Measurements from ENCODE around the gene LRTM2.

Gene LRTM2

DNA sequence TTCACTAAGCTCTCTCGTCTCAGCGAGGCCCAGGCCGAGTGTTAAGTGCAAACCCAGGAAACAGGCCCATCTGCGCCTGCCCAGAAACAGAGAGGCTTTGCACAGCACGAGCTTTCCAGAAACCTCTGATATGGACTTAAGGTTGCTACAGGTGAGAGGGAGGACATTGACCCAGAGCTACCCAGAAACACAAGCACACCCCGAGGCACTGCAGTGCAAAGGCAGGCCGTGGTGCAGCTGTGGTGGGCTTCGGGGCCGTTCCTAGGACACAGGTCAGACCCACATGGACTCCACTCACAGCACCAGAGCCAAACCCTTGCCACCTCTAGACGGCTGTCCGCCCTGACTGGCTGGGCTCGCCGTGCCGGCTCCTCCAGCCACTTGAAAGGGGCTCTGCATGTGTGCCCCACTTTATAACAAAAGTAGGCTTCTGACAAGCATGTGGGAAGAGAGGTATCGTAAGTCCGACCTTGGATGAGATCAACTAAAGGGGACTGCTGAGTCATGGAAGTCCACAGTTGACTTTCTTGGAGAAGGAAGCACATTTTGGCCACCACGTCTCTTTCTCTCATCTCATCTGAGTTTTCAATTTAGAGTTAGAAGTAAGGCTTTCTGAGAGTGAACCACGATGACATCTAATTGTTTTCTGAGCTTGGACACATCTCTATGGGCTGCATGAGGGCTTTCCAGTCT is 59.9 kb downstream of the LRTM2 start:
- no peak for DNase-seq

- DNase-seq, result no peak
Observed at GRCh38 chr12:1880876-1881275, 60.5 kb downstream of the LRTM2 start.

DNA sequence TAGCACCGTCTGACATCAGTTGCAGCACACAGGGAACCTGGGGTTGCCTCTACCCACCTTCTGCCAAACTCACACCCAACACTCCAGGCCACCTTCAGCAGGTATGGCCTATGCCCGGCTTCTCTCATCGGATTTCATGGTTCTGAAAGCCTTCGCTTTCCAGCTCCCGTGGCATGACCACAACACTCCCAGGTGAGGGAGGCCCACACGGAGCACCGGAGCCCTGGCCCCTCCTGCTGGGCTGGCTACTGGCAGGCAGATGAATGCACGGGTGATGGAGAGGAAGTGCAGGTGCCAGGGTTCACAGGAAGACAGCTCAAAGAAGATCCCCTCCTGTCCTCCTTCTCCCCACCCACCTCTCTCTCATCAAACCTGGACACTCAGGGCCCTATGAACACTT is 60.9 kb downstream of the LRTM2 start:
- DNase-seq, result no peak

DNA sequence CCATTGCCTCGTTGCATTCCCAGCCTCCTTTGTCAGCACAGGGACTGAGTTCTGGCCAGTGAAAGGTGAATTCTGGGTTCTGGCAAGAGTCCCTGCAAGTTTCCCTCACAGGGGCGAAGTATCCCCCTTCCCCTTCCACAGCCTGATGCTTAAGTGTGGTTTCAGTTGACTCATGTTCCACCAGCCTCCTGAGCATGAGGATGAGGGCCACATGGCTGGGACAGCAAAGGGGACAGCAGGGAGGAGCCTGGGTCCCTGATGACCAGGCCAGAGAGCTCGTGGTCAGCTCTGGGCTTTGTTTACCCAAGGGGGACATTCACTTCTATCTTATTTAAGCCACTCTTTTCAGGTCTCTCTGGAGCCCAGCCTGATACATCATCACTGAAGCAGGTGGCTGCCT is 61.6 kb downstream of the LRTM2 start:
- DNase-seq, result no peak

DNA sequence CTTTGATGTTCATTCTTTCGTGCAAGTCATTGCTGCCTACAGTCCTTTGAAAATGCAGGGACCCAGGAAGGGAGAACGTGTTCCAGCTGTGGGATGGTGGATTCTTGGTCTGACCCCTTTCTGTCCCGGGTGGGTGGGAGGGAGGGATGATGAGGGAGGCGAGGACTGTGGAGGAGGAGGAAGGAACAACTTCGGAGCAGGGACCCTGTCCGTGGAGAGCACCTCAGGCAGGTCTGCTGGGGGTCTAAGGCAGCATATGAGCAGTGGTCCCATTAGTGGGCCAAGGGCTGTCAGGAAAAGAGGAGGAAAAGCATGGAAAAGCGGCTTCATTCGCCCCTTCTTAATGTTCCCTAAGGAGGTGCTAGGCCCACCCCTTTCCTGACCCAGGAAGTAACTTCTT is 62.0 kb downstream of the LRTM2 start:
- no peak for DNase-seq

GRCh38 chr12:1882850-1883470 is 62.6 kb downstream of the LRTM2 start:
- DNase-seq, result no peak

DNA sequence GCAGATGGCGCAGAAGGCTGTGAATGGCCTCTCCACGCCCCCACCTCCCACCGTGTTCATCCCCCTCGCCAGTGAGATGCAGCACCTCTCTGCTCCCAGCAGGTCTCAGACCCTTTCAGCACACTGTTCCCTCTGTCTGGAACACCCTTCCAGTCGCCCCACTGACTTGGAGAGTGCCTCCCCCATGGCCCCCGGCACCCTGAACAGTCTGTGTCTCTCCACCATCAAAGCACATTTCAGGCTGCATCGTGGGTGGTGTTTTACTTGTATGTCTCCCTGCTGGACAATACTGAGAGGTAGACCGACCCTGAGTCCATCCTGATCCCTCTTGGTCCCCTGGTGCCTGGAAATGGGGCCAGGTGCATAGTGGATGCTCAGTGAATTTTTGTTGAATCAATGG is 63.1 kb downstream of the LRTM2 start:
- no peak for DNase-seq

GRCh38 chr12:1884651-1885050 is 64.3 kb downstream of the LRTM2 start:
- no peak for DNase-seq

DNA sequence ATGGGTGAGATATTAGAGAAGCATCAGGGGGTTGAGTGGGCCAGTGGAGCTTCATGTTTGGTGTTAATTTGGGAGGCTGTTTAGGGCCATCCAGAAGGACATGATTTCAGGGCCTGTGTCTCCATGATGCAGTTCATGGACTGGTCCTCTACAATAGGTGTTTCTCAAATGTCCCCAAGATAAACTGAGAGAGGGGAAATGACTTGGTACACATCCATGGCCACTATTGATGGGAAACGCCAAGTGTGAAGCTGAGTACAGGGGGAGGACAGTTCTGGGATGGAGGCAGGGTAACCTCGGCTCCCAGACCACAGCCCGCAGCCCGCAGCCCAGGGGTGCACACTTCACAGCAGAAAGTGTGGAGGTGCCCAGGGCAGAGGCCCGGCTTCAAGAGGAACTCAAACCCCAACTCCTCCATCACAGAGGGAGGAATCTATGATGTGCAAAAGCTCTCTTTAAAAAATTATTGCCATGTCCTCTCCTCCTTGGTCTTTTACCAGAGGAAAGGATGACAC is 64.8 kb downstream of the LRTM2 start:
- no peak for DNase-seq

GRCh38 chr12:1885599-1886245 is 65.4 kb downstream of the LRTM2 start:
- no peak for DNase-seq
